Endothelial cell of umbilical vein (primary cell): ENCODE measurements around the gene OASL. TPM values are rescaled to one million over a fixed set of nuclear protein-coding genes. Genes with fewer than 3 reads are reported as not detected.

ENCODE experiments used
- BruUV-seq: library from RNA; stranded (reverse); fragments of 400-500 nt; replicated peaks from 2 replicates; lab custom pipeline; 2021; lab: Mats Ljungman, UMichigan
- CTCF ChIA-PET: fragments of 300-600, 350-600 bp; sonication (Branson Sonifier 250); formaldehyde crosslinking; loops from one replicate; lab custom pipeline; 2021; ENCODE audit warnings: antibody characterized with exemption, inconsistent platforms; lab: Charles Lee
- POLR2A ChIA-PET: fragments of 300-600, 350-600 bp; sonication (Branson Sonifier 250); formaldehyde crosslinking; loops from one replicate; lab custom pipeline; 2021; ENCODE audit warnings: antibody characterized with exemption, inconsistent platforms; lab: Charles Lee
- DNase-seq: peaks from one replicate; pipeline ENCODE4 v3.0.0-alpha.2; 2011; ENCODE audit warnings: low read depth, low spot score
- FAIRE-seq: peaks from 2 replicates; lab custom pipeline; 2011; peaks lifted over from hg19 to GRCh38; lab: Jason Lieb, UNC
- H2AFZ ChIP-seq: 2 replicates; pipeline ENCODE4 v1.6.0; 2012; ENCODE audit warnings: low read depth, low read length, control low read depth, inconsistent platforms
- H3K27ac ChIP-seq: 2 replicates; pipeline ENCODE4 v1.5.1; 2011; ENCODE audit warnings: low read depth, mild to moderate bottlenecking, control low read depth, low read length, moderate library complexity; ENCODE audit not compliant: insufficient read depth
- H3K27me3 ChIP-seq, 2 experiments: 2 replicates each; pipeline versions ENCODE4 v1.6.0 to v1.6.1; 2011; ENCODE audit warnings: low read length in 2 of 2, mixed read lengths in 1 of 2; ENCODE audit not compliant: control insufficient read depth in 2 of 2, insufficient read depth in 2 of 2
- H3K36me3 ChIP-seq, 2 experiments: 2 replicates in 1 of 2; 3 replicates in 1 of 2; pipeline ENCODE4 v1.5.1; 2011; ENCODE audit warnings: low read length in 2 of 2, mild to moderate bottlenecking in 1 of 2, moderate library complexity in 1 of 2; ENCODE audit not compliant: control insufficient read depth in 2 of 2, insufficient read depth in 2 of 2; ENCODE audit errors: extremely low read depth in 1 of 2
- H3K4me1 ChIP-seq: 3 replicates; pipeline ENCODE4 v1.5.1; 2011; ENCODE audit warnings: mild to moderate bottlenecking, low read length; ENCODE audit not compliant: control insufficient read depth, insufficient read depth; ENCODE audit errors: extremely low read depth
- H3K4me2 ChIP-seq: 2 replicates; pipeline ENCODE4 v1.6.1; 2011; ENCODE audit warnings: low read length, control low read depth, mixed read lengths; ENCODE audit not compliant: insufficient read depth
- H3K4me3 ChIP-seq, 3 experiments: fragments of 200-600 bp in 1 of 3; sonication (generic), shearing (Covaris generic) in 1 of 3; replicated peaks in 1 of 3; 2 replicates each; pipeline ENCODE4 v1.5.1; 2011 to 2016; ENCODE audit warnings: control low read depth in 3 of 3, low read length in 3 of 3, mild to moderate bottlenecking in 2 of 3, inconsistent platforms in 1 of 3, low read depth in 1 of 3, moderate library complexity in 1 of 3; ENCODE audit not compliant: insufficient read depth in 1 of 3
- H3K79me2 ChIP-seq: 2 replicates; pipeline ENCODE4 v1.6.0; 2012; ENCODE audit warnings: low read length, inconsistent platforms; ENCODE audit not compliant: control insufficient read depth, insufficient read depth
- H3K9ac ChIP-seq: replicated peaks from 2 replicates; pipeline ENCODE3; 2011; ENCODE audit warnings: low read length, control low read depth; ENCODE audit not compliant: insufficient read depth; ENCODE audit errors: extremely low read depth
- H3K9me1 ChIP-seq: replicated peaks from 3 replicates; pipeline ENCODE4 v1.6.0; 2011; ENCODE audit warnings: mild to moderate bottlenecking, low read length; ENCODE audit not compliant: control insufficient read depth, insufficient read depth; ENCODE audit errors: extremely low read depth
- H3K9me3 ChIP-seq: replicated peaks from 2 replicates; pipeline ENCODE4 v1.5.1; 2012; ENCODE audit warnings: low read length, inconsistent platforms; ENCODE audit not compliant: control insufficient read depth, insufficient read depth
- H4K20me1 ChIP-seq: replicated peaks from 2 replicates; pipeline ENCODE3; 2011; ENCODE audit warnings: mild to moderate bottlenecking, low read length; ENCODE audit not compliant: control insufficient read depth, insufficient read depth; ENCODE audit errors: extremely low read depth
- EZH2 ChIP-seq: IDR thresholded peaks from 2 replicates; pipeline ENCODE4 v1.6.1; 2012; ENCODE audit warnings: borderline replicate concordance, low read depth, mild to moderate bottlenecking, moderate library complexity, low read length, inconsistent platforms; ENCODE audit not compliant: severe bottlenecking
- FOS ChIP-seq: IDR thresholded peaks from 2 replicates; pipeline ENCODE4 v1.6.1; 2011; ENCODE audit warnings: mild to moderate bottlenecking, low read length, moderate library complexity, borderline replicate concordance; ENCODE audit not compliant: insufficient read depth
- GATA2 ChIP-seq: IDR thresholded peaks from 2 replicates; pipeline ENCODE4 v1.7.0; 2011; ENCODE audit warnings: low read depth, mild to moderate bottlenecking, moderate library complexity, mixed read lengths, low read length; ENCODE audit not compliant: insufficient read length, insufficient read depth
- JUN ChIP-seq: IDR thresholded peaks from 2 replicates; pipeline ENCODE4 v1.6.1; 2011; ENCODE audit warnings: borderline replicate concordance, low read depth; ENCODE audit not compliant: insufficient read length, insufficient read depth
- MYC ChIP-seq: IDR thresholded peaks from one replicate; pipeline ENCODE4 v1.6.1; 2011; ENCODE audit warnings: mild to moderate bottlenecking, low read depth, low read length
- POLR2A ChIP-seq: IDR thresholded peaks from 2 replicates; pipeline ENCODE4 v1.6.1; 2012; ENCODE audit warnings: low read depth, mild to moderate bottlenecking, control low read depth, low read length
- POLR2AphosphoS5 ChIP-seq: IDR thresholded peaks from 2 replicates; pipeline ENCODE4 v1.6.1; 2012; ENCODE audit warnings: low read depth, mild to moderate bottlenecking, control low read depth, low read length, moderate library complexity; ENCODE audit not compliant: insufficient read depth
- dilution Hi-C: fragments of 300-500 bp; cut with MboI; formaldehyde crosslinking; loops from one replicate; pipeline ENCODE4 v1.15.0; 2019; ENCODE audit warnings: low sequenced_read_pairs; ENCODE audit not compliant: extremely low pct_ligation_motif_present
- intact Hi-C: fragments of 100-400 bp; cut with micrococcal nuclease; formaldehyde crosslinking; loops from one replicate; pipeline ENCODE4 v1.10.0; 2022
- polyA plus RNA-seq, 4 experiments: library from polyadenylated mRNA; depleted of rRNA in 3 of 4; stranded (reverse) in 3 of 4; unstranded in 1 of 4; fragments of >200 nt; gene quantifications; 2 replicates each; pipeline versions ENCODE4 v1.2.1 to v1.2.3, GENCODE V29; 2011 to 2012; ENCODE audit warnings: missing spikeins in 1 of 4
- total RNA-seq: library from RNA; stranded (reverse); gene quantifications from 2 replicates; pipeline ENCODE4 v1.2.3, GENCODE V29; 2021
- TF ChIP-seq, protein P1 (sequence below): IDR thresholded peaks from 2 replicates; pipeline ENCODE4 v1.6.1; 2011; ENCODE audit not compliant: insufficient read depth, insufficient read length
- TF ChIP-seq, protein P2 (sequence below), 2 donors: IDR thresholded peaks; 1 replicate in 1 of 2; 2 replicates in 1 of 2; pipeline ENCODE4 v1.5.1; 2011; ENCODE audit warnings: low read length in 2 of 2, mild to moderate bottlenecking in 2 of 2, moderate library complexity in 2 of 2, control low read depth in 1 of 2, inconsistent platforms in 1 of 2, low read depth in 1 of 2; ENCODE audit not compliant: insufficient read depth in 1 of 2; ENCODE audit errors: extremely low read depth in 1 of 2

The OASL gene
- total and polyA plus RNA-seq, 2 donors (not counting 3 experiments of a cell fraction or from before 2014, with no cell fraction given), result 0.17 to 0.33 TPM

DNA sequence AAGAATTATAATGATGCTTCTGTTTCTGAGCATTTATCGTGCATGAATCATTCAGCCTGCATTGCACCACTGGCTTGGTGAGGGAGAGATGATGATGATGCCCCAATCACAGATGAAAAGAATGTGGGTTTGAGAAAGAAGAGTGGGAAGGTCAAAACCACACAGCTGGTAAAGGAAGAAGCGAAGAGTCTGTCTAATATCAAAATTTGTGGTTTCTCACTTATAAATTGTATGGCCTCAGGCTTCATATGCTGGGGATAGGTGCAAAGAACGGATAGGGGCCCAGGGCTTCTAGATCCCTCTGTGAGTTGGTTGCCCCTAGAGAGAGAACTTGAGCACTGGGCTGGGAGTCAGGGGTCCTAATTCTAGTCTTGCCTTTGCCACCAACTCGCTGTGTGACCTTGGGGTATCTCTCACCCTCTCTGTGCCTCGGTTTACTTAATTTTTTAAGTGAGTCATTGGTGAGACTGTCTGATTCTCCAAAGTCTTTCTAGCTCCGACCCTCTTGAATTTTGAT is 2.2 kb downstream of the OASL start:
- no peaks in the 10 kb centered on the region for H3K36me3 ChIP-seq
- no peaks in the 10 kb centered on the region for H3K9me1 ChIP-seq
- CTCF ChIA-PET, result no interaction called here
- TF ChIP-seq EZH2 (no peak), GATA2 (no peak), POLR2AphosphoS5 (no peak), POLR2A (no peak), MYC (no peak), FOS (no peak), JUN (no peak)
- TF ChIP-seq, protein P1, sequence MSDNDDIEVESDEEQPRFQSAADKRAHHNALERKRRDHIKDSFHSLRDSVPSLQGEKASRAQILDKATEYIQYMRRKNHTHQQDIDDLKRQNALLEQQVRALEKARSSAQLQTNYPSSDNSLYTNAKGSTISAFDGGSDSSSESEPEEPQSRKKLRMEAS, result no peak
- TF ChIP-seq, protein P2, sequence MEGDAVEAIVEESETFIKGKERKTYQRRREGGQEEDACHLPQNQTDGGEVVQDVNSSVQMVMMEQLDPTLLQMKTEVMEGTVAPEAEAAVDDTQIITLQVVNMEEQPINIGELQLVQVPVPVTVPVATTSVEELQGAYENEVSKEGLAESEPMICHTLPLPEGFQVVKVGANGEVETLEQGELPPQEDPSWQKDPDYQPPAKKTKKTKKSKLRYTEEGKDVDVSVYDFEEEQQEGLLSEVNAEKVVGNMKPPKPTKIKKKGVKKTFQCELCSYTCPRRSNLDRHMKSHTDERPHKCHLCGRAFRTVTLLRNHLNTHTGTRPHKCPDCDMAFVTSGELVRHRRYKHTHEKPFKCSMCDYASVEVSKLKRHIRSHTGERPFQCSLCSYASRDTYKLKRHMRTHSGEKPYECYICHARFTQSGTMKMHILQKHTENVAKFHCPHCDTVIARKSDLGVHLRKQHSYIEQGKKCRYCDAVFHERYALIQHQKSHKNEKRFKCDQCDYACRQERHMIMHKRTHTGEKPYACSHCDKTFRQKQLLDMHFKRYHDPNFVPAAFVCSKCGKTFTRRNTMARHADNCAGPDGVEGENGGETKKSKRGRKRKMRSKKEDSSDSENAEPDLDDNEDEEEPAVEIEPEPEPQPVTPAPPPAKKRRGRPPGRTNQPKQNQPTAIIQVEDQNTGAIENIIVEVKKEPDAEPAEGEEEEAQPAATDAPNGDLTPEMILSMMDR (IDR thresholded peaks at IDR 0.05; ENCODE audit: extremely low read depth in 1 of 2, insufficient read depth in 1 of 2, low read depth in 1 of 2, low read length in 2 of 2), result no peak
- FAIRE-seq, result no peak
- intact Hi-C loops, result no loop called here
- no peak overlapping the region for H3K4me2 ChIP-seq
- no peaks in the 10 kb centered on the region for H3K4me1 ChIP-seq
- no peak overlapping the region for H3K9ac ChIP-seq
- no peak overlapping the region for H3K4me3 ChIP-seq
- H3K79me2 ChIP-seq, result no peaks in the 10 kb centered on the region
- H2AFZ ChIP-seq, result no peak overlapping the region
- no peak for DNase-seq
- H3K9me3 ChIP-seq, result no peaks in the 10 kb centered on the region
- no peaks in the 10 kb centered on the region for H4K20me1 ChIP-seq
- dilution Hi-C loops, result no loop called here
- H3K27ac ChIP-seq, result no peak overlapping the region
- no TSS peak for BruUV-seq
- H3K27me3 ChIP-seq, result no peaks in the 10 kb centered on the region
- POLR2A ChIA-PET, result no interaction called here
